ENCODE measurements around the gene QRICH2.

The QRICH2 gene

GRCh38 chr17:76278952-76279741 lies 28.9 kb downstream of the QRICH2 start:
- intact Hi-C loops (cut with DNase I) = loop anchor here (1.0 to 10.0 kb wide), 4 partner anchors 42 to 264 kb away; no protein-coding TSS in a partner anchor
- peak; percentile 73 to 98 (median 90) for DNase-seq

DNA sequence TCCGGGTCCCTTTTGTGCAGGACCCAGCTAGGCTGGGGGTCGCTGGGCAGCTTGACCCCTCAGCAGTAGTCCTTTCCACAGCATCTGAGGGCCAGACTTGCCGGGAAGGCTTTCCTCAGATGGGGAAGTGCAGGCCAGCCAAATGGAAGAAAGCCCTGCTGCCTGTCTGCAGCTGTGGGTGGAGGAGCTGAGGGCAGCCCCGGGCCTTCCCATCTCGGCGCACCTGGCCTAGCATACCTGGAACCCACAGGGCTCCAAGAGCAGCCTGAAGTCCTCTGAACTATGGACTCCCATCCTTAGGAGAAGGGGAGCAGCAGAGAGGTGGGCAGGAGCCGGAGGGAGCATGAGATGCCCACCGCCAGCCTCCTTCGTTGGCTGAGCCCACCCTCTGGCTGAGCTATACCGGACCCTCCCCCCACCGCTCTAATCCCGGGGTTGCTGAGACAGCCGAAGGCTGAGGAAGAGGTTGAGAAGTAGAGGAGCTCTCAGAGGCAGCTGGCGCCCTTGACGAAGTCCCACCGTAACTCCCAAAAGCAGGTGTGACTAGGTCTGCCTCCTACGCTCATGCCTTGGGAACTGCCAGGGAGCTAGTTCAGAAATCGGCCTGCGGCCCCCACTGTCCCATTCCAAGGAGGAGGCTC lies 29.7 kb downstream of the QRICH2 start:
- DNase-seq = no peak
- intact Hi-C loops (cut with DNase I) = loop anchor here (5.0 to 10.0 kb wide), 3 partner anchors 41 to 264 kb away; no protein-coding TSS in a partner anchor

- no peak for DNase-seq
- intact Hi-C loops (cut with DNase I) = loop anchor here (5.0 to 10.0 kb wide), 3 partner anchors 40 to 263 kb away; no protein-coding TSS in a partner anchor
Observed at GRCh38 chr17:76277300-76278267, 30.5 kb downstream of the QRICH2 start.

- intact Hi-C loops (cut with DNase I) = loop anchor here (5.0 to 10.0 kb wide), 3 partner anchors 39 to 262 kb away; no protein-coding TSS in a partner anchor
- DNase-seq = no peak
Observed at GRCh38 chr17:76276461-76277299, 31.4 kb downstream of the QRICH2 start.

- DNase-seq = no peak
- intact Hi-C loops (cut with DNase I) = loop anchor here (5.0 to 10.0 kb wide), 3 partner anchors 39 to 261 kb away; no protein-coding TSS in a partner anchor
Observed at GRCh38 chr17:76276069-76276431, 32.0 kb downstream of the QRICH2 start.

GRCh38 chr17:76275382-76276068 lies 32.6 kb downstream of the QRICH2 start:
- no peak for DNase-seq
- intact Hi-C loops (cut with DNase I) = loop anchor here (5.0 to 10.0 kb wide), 3 partner anchors 38 to 261 kb away; no protein-coding TSS in a partner anchor

DNA sequence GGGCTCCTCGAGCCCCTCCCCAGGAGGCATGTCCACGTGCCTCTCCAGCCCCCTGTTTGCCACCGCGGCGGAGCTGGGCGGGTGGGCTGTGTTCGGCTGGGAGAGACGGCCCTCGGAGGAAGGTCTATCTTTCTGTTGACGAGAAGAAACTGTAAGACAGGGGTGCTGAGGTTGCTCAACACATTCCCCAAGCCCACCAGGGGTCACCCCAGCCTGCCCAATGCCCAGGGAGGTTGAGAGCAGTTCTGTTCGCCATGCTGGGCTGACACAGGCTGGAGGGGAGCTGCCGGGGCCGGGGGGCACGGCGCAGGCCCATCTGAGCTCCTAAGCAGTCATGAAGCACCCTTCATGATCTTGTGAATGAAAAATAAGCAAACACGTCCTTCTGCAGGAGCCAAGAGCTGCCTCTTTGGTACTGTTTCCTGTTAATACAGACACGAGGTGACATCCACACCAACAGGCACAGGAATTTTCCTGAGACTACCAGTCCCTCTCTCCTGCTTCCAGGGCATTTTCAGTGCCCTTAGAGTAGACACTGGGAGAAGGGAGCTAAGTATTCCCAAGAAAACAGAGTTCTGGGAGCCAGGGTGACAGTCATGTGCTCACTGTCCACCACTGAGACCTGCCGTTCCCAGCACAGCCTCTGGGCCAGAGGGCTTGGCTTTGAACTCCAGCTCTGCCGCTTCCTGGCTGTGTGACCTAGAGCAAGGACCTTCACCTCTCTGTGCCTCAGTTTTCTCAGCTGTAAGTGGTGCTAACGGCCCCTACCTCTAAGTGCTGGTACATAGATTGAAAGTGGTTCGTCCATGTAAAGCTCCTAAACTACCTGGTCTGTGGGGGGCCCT lies 33.7 kb downstream of the QRICH2 start:
- intact Hi-C loops (cut with DNase I) = loop anchor here (10.0 kb wide), 1 partner anchor 260 kb away; no protein-coding TSS in a partner anchor
- DNase-seq = no peak

GRCh38 chr17:76273445-76274111 lies 34.5 kb downstream of the QRICH2 start:
- intact Hi-C loops (cut with DNase I) = loop anchor here (10.0 kb wide), 1 partner anchor 259 kb away; no protein-coding TSS in a partner anchor

GRCh38 chr17:76272541-76273444 lies 35.3 kb downstream of the QRICH2 start:
- DNase-seq = peak in 1 of 10 donors; percentile 79
- intact Hi-C loops (cut with DNase I) = loop anchor here (10.0 kb wide), 1 partner anchor 258 kb away; no protein-coding TSS in a partner anchor

More at GRCh38 chr17:76273445-76274111, 34.5 kb downstream of the QRICH2 start:
- DNase-seq = peak in 1 of 10 donors; percentile 83

GRCh38 chr17:76271669-76272540 lies 36.2 kb downstream of the QRICH2 start:
- no peak for DNase-seq
- intact Hi-C loops (cut with DNase I) = loop anchor here (10.0 kb wide), 1 partner anchor 257 kb away; no protein-coding TSS in a partner anchor

- intact Hi-C loops (cut with DNase I) = loop anchor here (10.0 kb wide), 1 partner anchor 256 kb away; no protein-coding TSS in a partner anchor
Observed at GRCh38 chr17:76270770-76271668, 37.1 kb downstream of the QRICH2 start.

DNA sequence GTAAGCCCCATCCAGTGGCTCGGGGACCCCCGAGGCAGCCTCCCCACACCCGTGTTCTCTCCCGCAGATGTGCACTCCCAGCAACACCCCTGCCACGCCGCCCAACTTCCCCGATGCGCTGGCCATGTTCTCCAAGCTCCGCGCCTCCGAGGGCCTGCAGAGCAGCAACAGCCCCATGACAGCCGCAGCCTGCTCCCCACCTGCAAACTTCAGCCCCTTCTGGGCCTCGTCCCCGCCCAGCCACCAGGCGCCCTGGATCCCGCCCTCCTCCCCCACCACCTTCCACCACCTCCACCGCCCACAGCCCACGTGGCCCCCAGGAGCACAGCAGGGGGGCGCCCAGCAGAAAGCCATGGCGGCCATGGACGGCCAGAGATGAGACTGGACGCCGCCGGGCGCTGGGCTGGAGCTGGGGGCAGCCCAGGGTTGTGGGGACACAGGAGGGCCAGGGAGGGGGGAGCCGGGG lies 37.9 kb downstream of the QRICH2 start:
- intact Hi-C loops (cut with DNase I) = loop anchor here (10.0 kb wide), 1 partner anchor 255 kb away; no protein-coding TSS in a partner anchor
- DNase-seq = peak in 1 of 10 donors; percentile 77

More at GRCh38 chr17:76270770-76271668, 37.1 kb downstream of the QRICH2 start:
- DNase-seq = no peak
